Natural killer cell (primary cell): Measurements from ENCODE around the gene SEC16B. TPM values are rescaled to one million over a fixed set of nuclear protein-coding genes. Genes with fewer than 3 reads are reported as not detected.

Source experiments
- ATAC-seq, 3 donors: fragments of 150-1000 bp in 2 of 3; fragments of 200-7000 bp in 1 of 3; cut with Tn5 transposase; 1 replicate in 1 of 3; 2 replicates in 2 of 3; pipeline ENCODE4 v1.10.0; 2021; ENCODE audit warnings: mild to moderate bottlenecking in 2 of 3, moderate library complexity in 2 of 3
- DNase-seq, 2 donors: peaks; one replicate each; pipeline versions ENCODE4 v3.0.0 to v3.0.0-alpha.2; 2013 to 2021; ENCODE audit warnings: mixed read lengths in 1 of 2
- H3K27ac ChIP-seq: one replicate; pipeline ENCODE4 v1.5.1; 2013; ENCODE audit warnings: mild to moderate bottlenecking, low read length
- H3K27me3 ChIP-seq: one replicate; pipeline ENCODE4 v1.6.1; 2013; ENCODE audit warnings: low read length; ENCODE audit not compliant: control insufficient read depth, insufficient read depth
- H3K36me3 ChIP-seq: one replicate; pipeline ENCODE4 v1.6.1; 2013; ENCODE audit warnings: low read length; ENCODE audit not compliant: control insufficient read depth, insufficient read depth
- H3K4me1 ChIP-seq: one replicate; pipeline ENCODE4 v1.6.1; 2013; ENCODE audit warnings: low read length; ENCODE audit not compliant: control insufficient read depth, insufficient read depth
- H3K4me3 ChIP-seq: one replicate; pipeline ENCODE4 v1.5.1; 2013; ENCODE audit warnings: low read length
- H3K9me3 ChIP-seq: one replicate; pipeline ENCODE4 v1.6.1; 2013; ENCODE audit warnings: low read length; ENCODE audit not compliant: control insufficient read depth, insufficient read depth
- H3K27ac Mint-ChIP-seq, 2 donors: one replicate each; pipeline ENCODE4 v1.8.0; 2022; ENCODE audit warnings: mild to moderate bottlenecking in 2 of 2, mixed read lengths in 2 of 2, moderate library complexity in 1 of 2
- H3K27me3 Mint-ChIP-seq, 2 donors: one replicate each; pipeline ENCODE4 v1.8.0; 2022; ENCODE audit warnings: low read depth in 2 of 2, mixed read lengths in 2 of 2
- H3K36me3 Mint-ChIP-seq: one replicate; pipeline ENCODE4 v1.8.0; 2022; ENCODE audit warnings: mixed read lengths
- H3K4me1 Mint-ChIP-seq, 2 donors: one replicate each; pipeline ENCODE4 v1.8.0; 2022; ENCODE audit warnings: mixed read lengths in 2 of 2
- H3K4me3 Mint-ChIP-seq: one replicate; pipeline ENCODE4 v1.8.0; 2022; ENCODE audit warnings: mild to moderate bottlenecking, moderate library complexity, mixed read lengths
- H3K9me3 Mint-ChIP-seq, 2 donors: one replicate each; pipeline ENCODE4 v1.8.0; 2022; ENCODE audit warnings: mixed read lengths in 2 of 2
- WGBS: methylation state at CpG from one replicate; pipeline ENCODE4 v1.1.7; 2013; ENCODE audit warnings: missing lambda C conversion rate; ENCODE audit not compliant: insufficient coverage; 5-methylcytosine and 5-hydroxymethylcytosine counted together
- intact Hi-C: fragments of 100-400 bp; cut with micrococcal nuclease; formaldehyde crosslinking; loops from one replicate; pipeline ENCODE4 v1.14.2; 2022
- total RNA-seq, 4 donors: library from RNA; stranded (reverse); fragments of 120-200 nt in 1 of 4; gene quantifications; one replicate each; pipeline versions ENCODE4 v1.2.3 to v1.2.4, GENCODE V29; 2013 to 2022
- TF ChIP-seq, protein P1 (sequence below): fragments of 200-600 bp; IDR thresholded peaks from one replicate; pipeline ENCODE4 v1.8.0; 2022; ENCODE audit warnings: antibody characterized with exemption

SEC16B gene
- total RNA-seq, 3 donors from 2014 or later (not counting 1 experiment from before 2014, with no cell fraction given) = 0.31 TPM; not detected in 2

DNA sequence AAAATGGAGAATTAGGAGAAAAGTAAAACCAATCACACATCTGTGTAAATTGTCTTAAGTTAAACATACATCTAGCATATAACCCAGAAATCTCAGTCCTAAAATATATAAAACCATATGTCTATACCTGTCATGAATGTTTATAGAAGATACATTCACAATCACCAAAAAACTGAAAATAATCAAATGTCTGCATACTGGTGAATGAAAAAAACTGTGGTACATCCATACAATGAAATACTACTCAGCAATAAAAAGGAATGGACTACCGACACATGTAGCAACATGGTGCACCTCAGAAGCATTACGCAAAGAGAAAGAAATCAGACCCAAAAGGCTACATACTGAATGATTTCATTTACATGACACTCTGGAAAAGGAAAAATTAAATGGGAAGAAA is 47.7 kb upstream of the SEC16B start:
- H3K4me3 Mint-ChIP-seq = no peak overlapping the region
- H3K4me1 ChIP-seq = no peaks in the 10 kb centered on the region
- no peaks in the 10 kb centered on the region for H3K36me3 ChIP-seq
- TF ChIP-seq, protein P1, sequence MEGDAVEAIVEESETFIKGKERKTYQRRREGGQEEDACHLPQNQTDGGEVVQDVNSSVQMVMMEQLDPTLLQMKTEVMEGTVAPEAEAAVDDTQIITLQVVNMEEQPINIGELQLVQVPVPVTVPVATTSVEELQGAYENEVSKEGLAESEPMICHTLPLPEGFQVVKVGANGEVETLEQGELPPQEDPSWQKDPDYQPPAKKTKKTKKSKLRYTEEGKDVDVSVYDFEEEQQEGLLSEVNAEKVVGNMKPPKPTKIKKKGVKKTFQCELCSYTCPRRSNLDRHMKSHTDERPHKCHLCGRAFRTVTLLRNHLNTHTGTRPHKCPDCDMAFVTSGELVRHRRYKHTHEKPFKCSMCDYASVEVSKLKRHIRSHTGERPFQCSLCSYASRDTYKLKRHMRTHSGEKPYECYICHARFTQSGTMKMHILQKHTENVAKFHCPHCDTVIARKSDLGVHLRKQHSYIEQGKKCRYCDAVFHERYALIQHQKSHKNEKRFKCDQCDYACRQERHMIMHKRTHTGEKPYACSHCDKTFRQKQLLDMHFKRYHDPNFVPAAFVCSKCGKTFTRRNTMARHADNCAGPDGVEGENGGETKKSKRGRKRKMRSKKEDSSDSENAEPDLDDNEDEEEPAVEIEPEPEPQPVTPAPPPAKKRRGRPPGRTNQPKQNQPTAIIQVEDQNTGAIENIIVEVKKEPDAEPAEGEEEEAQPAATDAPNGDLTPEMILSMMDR = no peak
- intact Hi-C loops = no loop called here
- no peaks in the 10 kb centered on the region for H3K27me3 Mint-ChIP-seq
- H3K27ac ChIP-seq = no peak overlapping the region
- H3K4me3 ChIP-seq = no peak overlapping the region
- WGBS = 93% methylated on average over 2 of the region's 2 CpGs
- no peaks in the 10 kb centered on the region for H3K4me1 Mint-ChIP-seq
- no peak for DNase-seq
- no peaks in the 10 kb centered on the region for H3K9me3 ChIP-seq
- H3K9me3 Mint-ChIP-seq = peaks cover 3 to 14% of the 10 kb centered on the region in 2 donors
- H3K27ac Mint-ChIP-seq = no peak overlapping the region
- H3K36me3 Mint-ChIP-seq = no peaks in the 10 kb centered on the region
- no peaks in the 10 kb centered on the region for H3K27me3 ChIP-seq
- ATAC-seq = no peak

DNA sequence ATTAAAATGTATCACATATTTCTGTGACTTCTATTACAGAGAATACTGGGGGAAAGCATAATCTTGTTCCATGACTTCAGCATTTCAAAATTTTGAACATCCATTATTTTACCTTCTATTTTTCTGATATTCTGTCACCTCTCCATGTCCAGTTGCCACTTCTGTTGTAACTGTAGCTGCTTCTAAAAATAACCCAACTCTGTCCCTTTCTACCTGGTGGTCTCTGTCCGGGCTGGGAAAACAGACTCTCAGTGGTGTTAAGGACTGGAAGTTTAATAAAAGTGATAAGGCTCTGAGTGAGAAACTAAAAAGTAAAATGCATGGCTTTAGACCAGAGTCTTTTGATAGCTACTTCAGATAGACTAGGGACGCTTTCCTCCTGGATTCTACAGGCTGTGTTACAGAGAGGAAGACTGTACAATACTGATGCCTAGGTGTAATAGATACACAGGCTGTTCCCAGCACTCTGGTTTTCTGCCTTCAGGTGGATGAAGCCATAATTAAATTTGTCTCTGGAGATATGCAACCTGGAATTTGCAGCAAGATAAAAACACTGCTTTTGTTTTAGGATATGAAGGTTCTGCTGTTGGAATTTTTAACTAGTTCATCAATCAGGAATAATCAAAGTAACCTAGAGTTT is 42.1 kb upstream of the SEC16B start:
- Histone ChIP-seq H3K36me3 (no peaks in the 10 kb centered on the region), H3K27ac (no peak overlapping the region), H3K9me3 (no peaks in the 10 kb centered on the region), H3K27me3 (no peaks in the 10 kb centered on the region), H3K4me1 (no peaks in the 10 kb centered on the region), H3K4me3 (no peak overlapping the region)
- ATAC-seq (no peak), DNase-seq (no peak)
- WGBS = 94% methylated on average over 2 of the region's 2 CpGs
- no peak overlapping the region for H3K4me3 Mint-ChIP-seq
- no peaks in the 10 kb centered on the region for H3K27me3 Mint-ChIP-seq
- TF ChIP-seq, protein P1 = no peak
- intact Hi-C loops = no loop called here
- no peaks in the 10 kb centered on the region for H3K4me1 Mint-ChIP-seq
- no peaks in the 10 kb centered on the region for H3K36me3 Mint-ChIP-seq
- peaks cover 0 to 14% of the 10 kb centered on the region in 2 donors for H3K9me3 Mint-ChIP-seq
- H3K27ac Mint-ChIP-seq = no peak overlapping the region

DNA sequence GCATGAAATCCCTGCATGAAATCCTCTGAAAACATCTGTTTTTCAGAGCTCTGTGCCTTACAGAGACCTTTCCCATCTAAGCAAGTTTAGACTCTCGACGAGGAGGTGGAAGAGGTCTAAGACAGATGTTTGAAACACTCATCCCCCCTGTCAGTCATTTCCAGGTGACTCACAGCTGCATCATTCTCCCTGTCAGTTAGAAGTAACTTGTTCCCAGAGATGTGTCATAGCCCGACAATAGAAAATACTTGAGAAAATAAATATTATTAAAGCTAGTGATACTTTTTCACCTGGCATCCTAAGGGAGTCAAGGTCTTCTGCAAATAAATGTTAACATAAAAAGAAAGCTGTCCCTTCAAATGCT is 41.6 kb upstream of the SEC16B start:
- no peaks in the 10 kb centered on the region for H3K27me3 Mint-ChIP-seq
- TF ChIP-seq, protein P1 = no peak
- no peaks in the 10 kb centered on the region for H3K4me1 ChIP-seq
- H3K4me3 Mint-ChIP-seq = no peak overlapping the region
- H3K9me3 Mint-ChIP-seq = peaks cover 0 to 14% of the 10 kb centered on the region in 2 donors
- no peak overlapping the region for H3K27ac Mint-ChIP-seq
- no peak overlapping the region for H3K4me3 ChIP-seq
- H3K36me3 ChIP-seq = no peaks in the 10 kb centered on the region
- 100% methylated on average over 2 of the region's 3 CpGs for WGBS
- intact Hi-C loops = no loop called here
- H3K4me1 Mint-ChIP-seq = no peaks in the 10 kb centered on the region
- no peak overlapping the region for H3K27ac ChIP-seq
- no peaks in the 10 kb centered on the region for H3K9me3 ChIP-seq
- H3K36me3 Mint-ChIP-seq = no peaks in the 10 kb centered on the region
- DNase-seq = no peak
- H3K27me3 ChIP-seq = no peaks in the 10 kb centered on the region
- ATAC-seq = no peak
